H1 (cell line): ENCODE measurements around the gene EIF3B. TPM values are rescaled to one million over a fixed set of nuclear protein-coding genes. Genes with fewer than 3 reads are reported as not detected.
A peak's percentile ranks its signal among the peaks of the same experiment; 100 is the strongest.

Experiments used
- ASH2L ChIP-seq: fragments of 200-600, 300-600 bp; sonication (generic); IDR thresholded peaks from one replicate; pipeline ENCODE4 v1.7.1; 2017; ENCODE audit warnings: low read length
- CEBPB ChIP-seq: IDR thresholded peaks from 2 replicates; pipeline ENCODE4 v1.6.1; 2012; ENCODE audit warnings: low read depth, low read length
- EP300 ChIP-seq, 2 experiments: IDR thresholded peaks; 1 replicate in 1 of 2; 2 replicates in 1 of 2; pipeline ENCODE4 v1.6.1; 2011 to 2012; ENCODE audit warnings: low read depth in 2 of 2, low read length in 2 of 2, mild to moderate bottlenecking in 2 of 2, borderline replicate concordance in 1 of 2, inconsistent platforms in 1 of 2, moderate library complexity in 1 of 2
- KDM1A ChIP-seq: fragments of 200-600, 300-600 bp; sonication (generic); IDR thresholded peaks from 2 replicates; pipeline ENCODE4 v1.7.1; 2016; ENCODE audit warnings: mild to moderate bottlenecking, low read length, borderline replicate concordance
- KDM5A ChIP-seq: fragments of 200-600 bp; IDR thresholded peaks from 2 replicates; pipeline ENCODE4 v1.7.1; 2012; ENCODE audit warnings: mild to moderate bottlenecking, low read length, inconsistent platforms, mixed read lengths
- POLR2AphosphoS5 ChIP-seq: IDR thresholded peaks from 2 replicates; pipeline ENCODE4 v1.6.1; 2011; ENCODE audit warnings: low read depth, low read length
- RFX5 ChIP-seq: IDR thresholded peaks from 2 replicates; pipeline ENCODE4 v1.6.1; 2011; ENCODE audit warnings: low read depth, low read length, improper control_type of control experiment, borderline replicate concordance
- RXRA ChIP-seq: IDR thresholded peaks from 2 replicates; pipeline ENCODE4 v1.6.1; 2011; ENCODE audit warnings: low read depth, mild to moderate bottlenecking, low read length, moderate library complexity; ENCODE audit not compliant: insufficient read depth
- SIRT6 ChIP-seq: IDR thresholded peaks from one replicate; pipeline ENCODE4 v1.7.1; 2012; ENCODE audit warnings: low read length, inconsistent platforms
- SUZ12 ChIP-seq: fragments of 200-600 bp; sonication (generic); IDR thresholded peaks from 2 replicates; pipeline ENCODE4 v1.6.1; 2012; ENCODE audit warnings: mild to moderate bottlenecking, inconsistent platforms, low read length, moderate library complexity, mixed read lengths
- polyA plus RNA-seq, 7 experiments: library from polyadenylated mRNA; depleted of rRNA in 3 of 7; stranded (reverse) in 5 of 7; unstranded in 2 of 7; fragments of >200 nt in 5 of 7; fragments of 200-250 nt in 2 of 7; gene quantifications; 1 replicate in 5 of 7; 2 replicates in 1 of 7; 4 replicates in 1 of 7; pipeline versions ENCODE4 v1.2.1 to v1.2.3, GENCODE V29; 2011 to 2013; ENCODE audit warnings: missing spikeins in 2 of 7, mixed read lengths in 2 of 7
- total RNA-seq: library from RNA; stranded (reverse); fragmentation: NEBNext Ultra II Directional; extraction: Animal tissue kit (Norgen Biotek cat#: 25700); gene quantifications from 2 replicates; pipeline ENCODE4 v1.2.1, GENCODE V29; 2021
- TF ChIP-seq, protein P1 (sequence below): fragments of 300-600 bp; sonication (generic); IDR thresholded peaks from 2 replicates; pipeline ENCODE4 v1.7.1; 2012; ENCODE audit warnings: low read length, moderate library complexity, mild to moderate bottlenecking, inconsistent platforms; ENCODE audit not compliant: insufficient replicate concordance

Gene EIF3B
- total and polyA plus RNA-seq, 2 of the 8 experiments (the other 6 are each of a cell fraction or from before 2014, with no cell fraction given) = 167 to 316 TPM

DNA sequence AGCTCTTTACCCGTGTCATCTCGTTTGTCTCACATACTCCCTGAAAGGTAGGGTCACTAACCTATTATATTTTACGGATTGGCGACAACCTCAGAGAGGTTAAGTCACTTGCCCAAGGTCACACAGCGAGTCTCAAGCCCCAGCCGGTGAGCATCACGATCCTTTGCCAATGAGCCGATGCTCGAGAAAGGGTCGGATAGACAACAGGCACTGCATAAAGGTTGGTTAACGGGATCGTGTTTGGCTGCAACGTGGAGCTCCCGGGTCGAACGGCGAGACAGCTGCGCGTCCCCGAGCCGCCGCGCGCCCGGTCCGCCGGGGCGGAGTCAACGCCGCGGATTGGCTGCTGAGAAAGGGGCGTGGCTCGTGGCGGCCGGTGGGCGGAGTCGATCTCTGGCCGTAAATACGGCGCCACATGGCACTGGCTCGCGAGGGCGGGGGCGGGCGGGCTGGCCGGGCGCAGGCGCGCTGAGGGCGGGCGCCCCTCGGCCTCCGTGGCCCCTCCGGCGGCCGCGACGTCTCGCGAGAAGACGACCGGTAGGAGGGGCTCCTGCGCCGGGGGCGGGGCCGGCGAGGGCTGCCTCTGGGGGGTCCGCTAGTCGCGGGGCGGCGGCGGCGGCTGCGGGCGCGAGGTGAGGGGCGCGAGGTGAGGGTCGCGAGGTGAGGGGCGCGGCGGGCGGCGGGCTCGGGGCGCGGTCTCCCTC is 48.5 kb downstream of the EIF3B start, which contains the start of gene CHST12 (continued):
- TF ChIP-seq, protein P1, sequence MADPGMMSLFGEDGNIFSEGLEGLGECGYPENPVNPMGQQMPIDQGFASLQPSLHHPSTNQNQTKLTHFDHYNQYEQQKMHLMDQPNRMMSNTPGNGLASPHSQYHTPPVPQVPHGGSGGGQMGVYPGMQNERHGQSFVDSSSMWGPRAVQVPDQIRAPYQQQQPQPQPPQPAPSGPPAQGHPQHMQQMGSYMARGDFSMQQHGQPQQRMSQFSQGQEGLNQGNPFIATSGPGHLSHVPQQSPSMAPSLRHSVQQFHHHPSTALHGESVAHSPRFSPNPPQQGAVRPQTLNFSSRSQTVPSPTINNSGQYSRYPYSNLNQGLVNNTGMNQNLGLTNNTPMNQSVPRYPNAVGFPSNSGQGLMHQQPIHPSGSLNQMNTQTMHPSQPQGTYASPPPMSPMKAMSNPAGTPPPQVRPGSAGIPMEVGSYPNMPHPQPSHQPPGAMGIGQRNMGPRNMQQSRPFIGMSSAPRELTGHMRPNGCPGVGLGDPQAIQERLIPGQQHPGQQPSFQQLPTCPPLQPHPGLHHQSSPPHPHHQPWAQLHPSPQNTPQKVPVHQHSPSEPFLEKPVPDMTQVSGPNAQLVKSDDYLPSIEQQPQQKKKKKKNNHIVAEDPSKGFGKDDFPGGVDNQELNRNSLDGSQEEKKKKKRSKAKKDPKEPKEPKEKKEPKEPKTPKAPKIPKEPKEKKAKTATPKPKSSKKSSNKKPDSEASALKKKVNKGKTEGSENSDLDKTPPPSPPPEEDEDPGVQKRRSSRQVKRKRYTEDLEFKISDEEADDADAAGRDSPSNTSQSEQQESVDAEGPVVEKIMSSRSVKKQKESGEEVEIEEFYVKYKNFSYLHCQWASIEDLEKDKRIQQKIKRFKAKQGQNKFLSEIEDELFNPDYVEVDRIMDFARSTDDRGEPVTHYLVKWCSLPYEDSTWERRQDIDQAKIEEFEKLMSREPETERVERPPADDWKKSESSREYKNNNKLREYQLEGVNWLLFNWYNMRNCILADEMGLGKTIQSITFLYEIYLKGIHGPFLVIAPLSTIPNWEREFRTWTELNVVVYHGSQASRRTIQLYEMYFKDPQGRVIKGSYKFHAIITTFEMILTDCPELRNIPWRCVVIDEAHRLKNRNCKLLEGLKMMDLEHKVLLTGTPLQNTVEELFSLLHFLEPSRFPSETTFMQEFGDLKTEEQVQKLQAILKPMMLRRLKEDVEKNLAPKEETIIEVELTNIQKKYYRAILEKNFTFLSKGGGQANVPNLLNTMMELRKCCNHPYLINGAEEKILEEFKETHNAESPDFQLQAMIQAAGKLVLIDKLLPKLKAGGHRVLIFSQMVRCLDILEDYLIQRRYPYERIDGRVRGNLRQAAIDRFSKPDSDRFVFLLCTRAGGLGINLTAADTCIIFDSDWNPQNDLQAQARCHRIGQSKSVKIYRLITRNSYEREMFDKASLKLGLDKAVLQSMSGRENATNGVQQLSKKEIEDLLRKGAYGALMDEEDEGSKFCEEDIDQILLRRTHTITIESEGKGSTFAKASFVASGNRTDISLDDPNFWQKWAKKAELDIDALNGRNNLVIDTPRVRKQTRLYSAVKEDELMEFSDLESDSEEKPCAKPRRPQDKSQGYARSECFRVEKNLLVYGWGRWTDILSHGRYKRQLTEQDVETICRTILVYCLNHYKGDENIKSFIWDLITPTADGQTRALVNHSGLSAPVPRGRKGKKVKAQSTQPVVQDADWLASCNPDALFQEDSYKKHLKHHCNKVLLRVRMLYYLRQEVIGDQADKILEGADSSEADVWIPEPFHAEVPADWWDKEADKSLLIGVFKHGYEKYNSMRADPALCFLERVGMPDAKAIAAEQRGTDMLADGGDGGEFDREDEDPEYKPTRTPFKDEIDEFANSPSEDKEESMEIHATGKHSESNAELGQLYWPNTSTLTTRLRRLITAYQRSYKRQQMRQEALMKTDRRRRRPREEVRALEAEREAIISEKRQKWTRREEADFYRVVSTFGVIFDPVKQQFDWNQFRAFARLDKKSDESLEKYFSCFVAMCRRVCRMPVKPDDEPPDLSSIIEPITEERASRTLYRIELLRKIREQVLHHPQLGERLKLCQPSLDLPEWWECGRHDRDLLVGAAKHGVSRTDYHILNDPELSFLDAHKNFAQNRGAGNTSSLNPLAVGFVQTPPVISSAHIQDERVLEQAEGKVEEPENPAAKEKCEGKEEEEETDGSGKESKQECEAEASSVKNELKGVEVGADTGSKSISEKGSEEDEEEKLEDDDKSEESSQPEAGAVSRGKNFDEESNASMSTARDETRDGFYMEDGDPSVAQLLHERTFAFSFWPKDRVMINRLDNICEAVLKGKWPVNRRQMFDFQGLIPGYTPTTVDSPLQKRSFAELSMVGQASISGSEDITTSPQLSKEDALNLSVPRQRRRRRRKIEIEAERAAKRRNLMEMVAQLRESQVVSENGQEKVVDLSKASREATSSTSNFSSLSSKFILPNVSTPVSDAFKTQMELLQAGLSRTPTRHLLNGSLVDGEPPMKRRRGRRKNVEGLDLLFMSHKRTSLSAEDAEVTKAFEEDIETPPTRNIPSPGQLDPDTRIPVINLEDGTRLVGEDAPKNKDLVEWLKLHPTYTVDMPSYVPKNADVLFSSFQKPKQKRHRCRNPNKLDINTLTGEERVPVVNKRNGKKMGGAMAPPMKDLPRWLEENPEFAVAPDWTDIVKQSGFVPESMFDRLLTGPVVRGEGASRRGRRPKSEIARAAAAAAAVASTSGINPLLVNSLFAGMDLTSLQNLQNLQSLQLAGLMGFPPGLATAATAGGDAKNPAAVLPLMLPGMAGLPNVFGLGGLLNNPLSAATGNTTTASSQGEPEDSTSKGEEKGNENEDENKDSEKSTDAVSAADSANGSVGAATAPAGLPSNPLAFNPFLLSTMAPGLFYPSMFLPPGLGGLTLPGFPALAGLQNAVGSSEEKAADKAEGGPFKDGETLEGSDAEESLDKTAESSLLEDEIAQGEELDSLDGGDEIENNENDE = no peak
- no peak for TF ChIP-seq SUZ12
- no peak for TF ChIP-seq RFX5
- TF ChIP-seq KDM1A = peak; percentile 100
- peak; percentile 89 for TF ChIP-seq ASH2L
- TF ChIP-seq RXRA = no peak
- TF ChIP-seq EP300 (IDR thresholded peaks at IDR 0.05; ENCODE audit: borderline replicate concordance in 1 of 2, low read depth in 2 of 2, low read length in 2 of 2) = no peak
- TF ChIP-seq KDM5A = no peak
- TF ChIP-seq SIRT6 = no peak
- TF ChIP-seq CEBPB = no peak
- TF ChIP-seq POLR2AphosphoS5 = peak; percentile 76
